MM.1S (cell line): ENCODE measurements around the gene B4GALNT3.

ENCODE experiments used
- EZH2 ChIP-seq: fragments of 300-600 bp; sonication (generic); optimal IDR thresholded peaks from 2 replicates; pipeline ENCODE3; 2017; ENCODE audit warnings: low read depth, mild to moderate bottlenecking, antibody characterized with exemption, low read length, mixed read lengths
- TF ChIP-seq, protein P1 (sequence below): fragments of 300-600 bp; sonication (generic); IDR thresholded peaks from 2 replicates; pipeline ENCODE4 v1.5.1; 2016; ENCODE audit warnings: antibody characterized with exemption, low read length, mixed read lengths

DNA sequence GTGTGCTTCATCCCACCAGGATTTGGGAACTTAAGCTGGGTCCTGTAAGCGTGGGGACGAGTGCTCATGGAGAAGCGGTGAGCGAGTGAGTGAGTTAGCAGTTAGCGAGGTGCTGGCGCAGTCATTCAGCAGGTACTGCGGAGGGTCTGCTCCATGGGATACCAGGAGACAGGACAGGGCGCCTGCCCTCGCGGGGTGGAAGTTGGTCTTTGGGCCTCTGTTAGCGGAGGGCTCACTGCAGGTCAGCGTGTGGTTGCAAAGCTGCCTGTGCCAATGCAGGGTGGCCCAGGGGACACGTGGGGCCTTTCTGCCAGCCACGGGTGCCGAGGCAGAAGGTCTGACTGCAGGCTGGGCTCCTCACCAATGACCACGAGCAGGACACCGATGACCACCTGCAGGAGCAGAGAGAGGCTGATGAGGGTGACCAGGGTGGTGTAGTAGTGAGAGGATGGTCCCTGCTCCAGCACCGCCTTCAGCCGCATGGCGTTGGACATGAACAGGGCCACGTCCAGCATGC is 105.9 kb downstream of the B4GALNT3 start:
- TF ChIP-seq EZH2: no peak
- TF ChIP-seq, protein P1, sequence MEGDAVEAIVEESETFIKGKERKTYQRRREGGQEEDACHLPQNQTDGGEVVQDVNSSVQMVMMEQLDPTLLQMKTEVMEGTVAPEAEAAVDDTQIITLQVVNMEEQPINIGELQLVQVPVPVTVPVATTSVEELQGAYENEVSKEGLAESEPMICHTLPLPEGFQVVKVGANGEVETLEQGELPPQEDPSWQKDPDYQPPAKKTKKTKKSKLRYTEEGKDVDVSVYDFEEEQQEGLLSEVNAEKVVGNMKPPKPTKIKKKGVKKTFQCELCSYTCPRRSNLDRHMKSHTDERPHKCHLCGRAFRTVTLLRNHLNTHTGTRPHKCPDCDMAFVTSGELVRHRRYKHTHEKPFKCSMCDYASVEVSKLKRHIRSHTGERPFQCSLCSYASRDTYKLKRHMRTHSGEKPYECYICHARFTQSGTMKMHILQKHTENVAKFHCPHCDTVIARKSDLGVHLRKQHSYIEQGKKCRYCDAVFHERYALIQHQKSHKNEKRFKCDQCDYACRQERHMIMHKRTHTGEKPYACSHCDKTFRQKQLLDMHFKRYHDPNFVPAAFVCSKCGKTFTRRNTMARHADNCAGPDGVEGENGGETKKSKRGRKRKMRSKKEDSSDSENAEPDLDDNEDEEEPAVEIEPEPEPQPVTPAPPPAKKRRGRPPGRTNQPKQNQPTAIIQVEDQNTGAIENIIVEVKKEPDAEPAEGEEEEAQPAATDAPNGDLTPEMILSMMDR: no peak
